ENCODE results near the gene HOXB4.

DNA sequence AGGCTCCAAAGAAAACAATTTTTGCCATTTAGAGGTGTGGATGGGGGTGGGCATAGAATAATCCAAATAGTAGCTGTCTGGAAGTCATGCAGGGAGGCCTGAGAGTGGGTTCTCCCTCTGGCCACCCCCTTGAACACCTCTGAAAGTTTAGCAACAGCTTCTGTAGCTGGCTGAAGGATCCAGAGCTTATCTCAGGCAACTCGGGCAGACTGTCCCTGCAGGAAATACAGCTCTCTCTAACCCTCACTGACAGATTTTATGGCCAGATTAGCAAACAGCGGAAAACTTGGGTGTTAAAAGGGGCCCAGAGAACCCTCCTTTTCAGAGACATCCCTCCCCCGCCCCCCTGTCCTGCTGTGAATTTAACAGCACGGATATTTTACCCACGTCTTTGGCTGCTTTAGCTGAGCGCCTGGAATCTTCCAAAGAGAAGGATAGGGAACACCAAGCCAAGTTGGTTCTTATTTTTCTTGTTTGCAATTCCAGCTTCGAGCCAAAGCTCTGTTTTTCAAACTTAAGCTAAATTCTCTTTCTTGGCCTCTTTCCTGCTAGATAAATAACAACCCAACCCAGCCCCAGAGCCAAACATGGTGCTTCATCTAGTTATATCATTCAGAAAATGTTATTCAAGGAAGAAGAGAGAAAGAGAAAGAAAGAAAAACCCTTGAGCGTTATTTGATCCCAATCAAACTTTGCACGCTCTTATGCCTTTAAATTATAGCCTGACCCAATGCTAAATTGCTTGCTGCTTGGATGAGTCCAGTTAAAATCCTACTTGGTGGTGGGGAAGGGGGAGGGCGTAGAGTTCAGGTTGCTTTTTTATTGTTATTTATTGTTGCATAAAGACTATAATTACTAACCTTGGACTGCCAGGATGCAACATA lies 31.0 kb downstream of the HOXB4 start:
- TF ChIP-seq CTCF (conservative IDR thresholded peaks at IDR 0.05; ENCODE audit: low read depth, low read length) (no peak), FOS (IDR thresholded peaks at IDR 0.05; ENCODE audit: low read depth, low read length) (no peak), POLR2A (IDR thresholded peaks at IDR 0.05; ENCODE audit: low read depth, low read length) (no peak), RFX5 (IDR thresholded peaks at IDR 0.05; ENCODE audit: low read depth, low read length) (no peak), CEBPB (IDR thresholded peaks at IDR 0.05; ENCODE audit: low read depth, low read length) (no peak), MAFK (IDR thresholded peaks at IDR 0.05; ENCODE audit: low read depth, low read length) (no peak), USF2 (IDR thresholded peaks at IDR 0.05; ENCODE audit: low read depth, low read length) (no peak), RCOR1 (IDR thresholded peaks at IDR 0.05; ENCODE audit: insufficient replicate concordance, low read length) (no peak), RAD21 (IDR thresholded peaks at IDR 0.05; ENCODE audit: low read length) (no peak), SMC3 (IDR thresholded peaks at IDR 0.05; ENCODE audit: low read depth, low read length) (no peak), MAZ (IDR thresholded peaks at IDR 0.05; ENCODE audit: borderline replicate concordance, low read depth, low read length) (no peak), MXI1 (IDR thresholded peaks at IDR 0.05; ENCODE audit: borderline replicate concordance, low read depth, low read length) (no peak), NFE2L2 (IDR thresholded peaks at IDR 0.05; ENCODE audit: low read depth, low read length) (no peak)
- TF ChIP-seq, protein P1, sequence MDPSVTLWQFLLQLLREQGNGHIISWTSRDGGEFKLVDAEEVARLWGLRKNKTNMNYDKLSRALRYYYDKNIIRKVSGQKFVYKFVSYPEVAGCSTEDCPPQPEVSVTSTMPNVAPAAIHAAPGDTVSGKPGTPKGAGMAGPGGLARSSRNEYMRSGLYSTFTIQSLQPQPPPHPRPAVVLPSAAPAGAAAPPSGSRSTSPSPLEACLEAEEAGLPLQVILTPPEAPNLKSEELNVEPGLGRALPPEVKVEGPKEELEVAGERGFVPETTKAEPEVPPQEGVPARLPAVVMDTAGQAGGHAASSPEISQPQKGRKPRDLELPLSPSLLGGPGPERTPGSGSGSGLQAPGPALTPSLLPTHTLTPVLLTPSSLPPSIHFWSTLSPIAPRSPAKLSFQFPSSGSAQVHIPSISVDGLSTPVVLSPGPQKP (IDR thresholded peaks at IDR 0.05; ENCODE audit: borderline replicate concordance, low read depth, low read length): no peak
